Liver (tissue), 3 donors: ENCODE measurements around the gene SLC35B1.

Experiments used
- ATF3 ChIP-seq: IDR thresholded peaks from 2 replicates; pipeline ENCODE4 v1.6.1; 2016; ENCODE audit warnings: antibody characterized with exemption
- CTCF ChIP-seq: fragments of 150-350 bp; IDR thresholded peaks from 2 replicates; pipeline ENCODE4 v1.5.1; 2017; ENCODE audit warnings: improper control_type of control experiment, low read depth, low read length; ENCODE audit not compliant: missing input control
- EGR1 ChIP-seq, 2 donors: IDR thresholded peaks; 2 replicates each; pipeline ENCODE4 v1.6.1; 2016 to 2018; ENCODE audit warnings: antibody characterized with exemption in 2 of 2, low read depth in 2 of 2
- FOXA1 ChIP-seq: IDR thresholded peaks from 2 replicates; pipeline ENCODE4 v1.6.1; 2016; ENCODE audit warnings: antibody characterized with exemption
- GABPA ChIP-seq, 2 donors: IDR thresholded peaks in 1 of 2; conservative IDR thresholded peaks in 1 of 2; 2 replicates each; pipeline ENCODE4 v1.6.1; 2016; ENCODE audit warnings: antibody characterized with exemption in 2 of 2, mild to moderate bottlenecking in 1 of 2, moderate library complexity in 1 of 2
- JUND ChIP-seq, 2 donors: IDR thresholded peaks; 2 replicates each; pipeline ENCODE4 v1.6.1; 2016; ENCODE audit warnings: antibody characterized with exemption in 2 of 2
- MAX ChIP-seq: IDR thresholded peaks from 2 replicates; pipeline ENCODE4 v1.6.1; 2016; ENCODE audit warnings: antibody characterized with exemption
- NR2F2 ChIP-seq: IDR thresholded peaks from 2 replicates; pipeline ENCODE4 v1.6.1; 2016; ENCODE audit warnings: antibody characterized with exemption
- RAD21 ChIP-seq, 2 donors: IDR thresholded peaks; 2 replicates each; pipeline ENCODE4 v1.6.1; 2016; ENCODE audit warnings: antibody characterized with exemption in 2 of 2, mild to moderate bottlenecking in 2 of 2
- REST ChIP-seq: IDR thresholded peaks from 2 replicates; pipeline ENCODE4 v1.6.1; 2016; ENCODE audit warnings: antibody characterized with exemption, mild to moderate bottlenecking
- RXRA ChIP-seq, 2 donors: IDR thresholded peaks; 2 replicates each; pipeline ENCODE4 v1.6.1; 2017 to 2018; ENCODE audit warnings: antibody characterized with exemption in 2 of 2, mild to moderate bottlenecking in 1 of 2
- SP1 ChIP-seq: IDR thresholded peaks from 2 replicates; pipeline ENCODE4 v1.6.1; 2018; ENCODE audit warnings: antibody characterized with exemption, mild to moderate bottlenecking
- TAF1 ChIP-seq: conservative IDR thresholded peaks from 2 replicates; pipeline ENCODE4 v1.6.1; 2016; ENCODE audit warnings: antibody characterized with exemption, mild to moderate bottlenecking
- ZBTB33 ChIP-seq: IDR thresholded peaks from 2 replicates; pipeline ENCODE4 v1.6.1; 2016; ENCODE audit warnings: antibody characterized with exemption
- donor health status: healthy.
- donor health status: healthy.

- TF ChIP-seq RAD21 (IDR thresholded peaks at IDR 0.05), result no peak
- TF ChIP-seq CTCF, result no peak
- no peak for TF ChIP-seq REST
- no peak for TF ChIP-seq MAX
- no peak for TF ChIP-seq SP1
- TF ChIP-seq ATF3, result no peak
- TF ChIP-seq JUND (IDR thresholded peaks at IDR 0.05), result no peak
- no peak for TF ChIP-seq EGR1 (IDR thresholded peaks at IDR 0.05; ENCODE audit: low read depth in 2 of 2)
- TF ChIP-seq FOXA1, result no peak
- TF ChIP-seq GABPA (IDR thresholded peaks at IDR 0.05 in 1 of 2, conservative IDR thresholded peaks at IDR 0.05 in 1 of 2), result no peak
- TF ChIP-seq TAF1, result no peak
- no peak for TF ChIP-seq ZBTB33
- TF ChIP-seq NR2F2, result no peak
- TF ChIP-seq RXRA (IDR thresholded peaks at IDR 0.05), result no peak
These were observed 47.9 kb downstream of the SLC35B1 start for GRCh38 chr17:49659661-49660382.
